ENCODE results near the gene ELP5. TPM values are rescaled to one million over a fixed set of nuclear protein-coding genes. Genes with fewer than 3 reads are reported as not detected.

Gene ELP5
- polyA plus RNA-seq, 4 donors, result 43.7 to 61.9 (median 50.9) TPM

DNA sequence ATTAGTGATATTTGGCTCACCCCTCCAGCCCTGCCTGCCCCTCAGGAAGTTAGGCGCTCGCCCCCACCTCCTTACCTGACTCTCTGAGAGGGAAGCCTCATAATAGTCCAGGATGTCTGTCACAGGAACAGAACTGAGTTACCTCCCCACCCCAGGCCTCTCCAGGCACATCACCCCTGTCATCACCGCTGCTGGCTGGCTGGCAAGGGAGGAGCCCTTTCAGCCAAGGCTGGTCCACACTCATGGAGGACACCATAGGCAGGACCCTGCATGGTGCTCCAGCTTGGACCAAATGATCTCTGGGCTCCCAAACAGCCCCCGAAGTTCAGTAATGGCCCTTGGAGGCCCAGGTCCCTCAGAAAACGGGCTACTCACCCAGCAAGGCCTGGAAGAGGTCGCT, 33.8 kb upstream of the ELP5 start:
- DNase-seq (ENCODE audit: low read depth in 4 of 4, low spot score in 2 of 4), result no peak

DNA sequence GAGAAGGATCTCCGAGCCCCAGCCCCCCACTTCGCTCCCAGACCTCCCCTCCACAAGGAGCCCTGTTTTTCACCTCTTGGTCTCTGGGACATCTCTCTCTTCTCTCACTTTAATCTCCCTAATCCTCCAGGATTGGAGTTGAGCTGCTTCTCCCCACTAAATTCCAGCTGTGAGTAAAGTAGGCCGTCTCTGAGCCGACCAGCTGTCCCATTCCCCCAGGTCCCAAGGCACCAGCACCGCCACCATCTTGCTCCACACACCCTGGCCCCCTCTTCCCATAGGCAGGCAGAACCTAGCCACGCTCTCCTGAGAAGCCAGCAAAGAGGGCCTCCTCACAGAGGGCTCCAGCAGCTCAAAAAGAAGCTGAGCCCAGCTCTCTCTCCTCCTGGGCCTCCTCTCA, 33.3 kb upstream of the ELP5 start:
- no peak for DNase-seq (ENCODE audit: low read depth in 4 of 4, low spot score in 2 of 4)

GRCh38 chr17:7219229-7219811, 32.7 kb upstream of the ELP5 start:
- DNase-seq (ENCODE audit: low read depth in 4 of 4, low spot score in 2 of 4), result no peak

DNA sequence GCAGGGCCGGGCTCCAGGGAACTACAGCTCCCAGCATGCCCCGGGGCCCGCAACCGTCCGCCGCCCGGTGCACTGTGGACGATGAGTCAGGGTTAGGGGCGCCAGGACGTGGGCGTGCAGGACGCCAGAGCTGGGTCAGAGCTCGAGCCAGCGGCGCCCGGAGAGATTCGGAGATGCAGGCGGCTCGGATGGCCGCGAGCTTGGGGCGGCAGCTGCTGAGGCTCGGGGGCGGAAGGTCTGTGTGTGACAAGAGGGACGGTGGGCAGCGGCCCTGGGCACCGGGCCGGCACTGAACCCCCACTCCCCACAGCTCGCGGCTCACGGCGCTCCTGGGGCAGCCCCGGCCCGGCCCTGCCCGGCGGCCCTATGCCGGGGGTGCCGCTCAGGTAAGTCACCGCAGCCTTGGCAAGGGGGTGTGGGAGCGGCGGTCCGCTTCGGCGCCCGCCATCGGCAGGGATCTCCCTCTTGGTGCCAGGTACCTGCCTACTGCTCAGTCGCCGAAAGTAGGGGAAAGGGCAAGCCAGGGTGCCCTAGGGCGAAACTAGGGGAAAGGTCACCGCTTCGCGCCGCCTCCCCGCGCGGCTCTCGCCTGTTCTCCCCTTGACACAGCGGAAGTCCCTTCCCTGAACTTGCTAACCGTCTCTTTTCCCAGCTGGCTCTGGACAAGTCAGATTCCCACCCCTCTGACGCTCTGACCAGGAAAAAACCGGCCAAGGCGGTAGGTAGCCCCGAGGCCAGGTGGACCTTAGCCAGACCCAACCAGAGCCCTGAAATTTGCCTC, 32.0 kb upstream of the ELP5 start, which contains the start of the genes ACADVL and DLG4:
Gene ACADVL (plus strand): TSS at position 127 of the 781 bp plus-strand sequence. CDS start 47 bp downstream, at position 174.
Gene DLG4 (minus strand): TSS at position 25 of the 781 bp plus-strand sequence.
- DNase-seq (ENCODE audit: low read depth in 4 of 4, low spot score in 2 of 4), result no peak

GRCh38 chr17:7220593-7221277, 31.3 kb upstream of the ELP5 start:
- DNase-seq (ENCODE audit: low read depth in 4 of 4, low spot score in 2 of 4), result no peak

DNA sequence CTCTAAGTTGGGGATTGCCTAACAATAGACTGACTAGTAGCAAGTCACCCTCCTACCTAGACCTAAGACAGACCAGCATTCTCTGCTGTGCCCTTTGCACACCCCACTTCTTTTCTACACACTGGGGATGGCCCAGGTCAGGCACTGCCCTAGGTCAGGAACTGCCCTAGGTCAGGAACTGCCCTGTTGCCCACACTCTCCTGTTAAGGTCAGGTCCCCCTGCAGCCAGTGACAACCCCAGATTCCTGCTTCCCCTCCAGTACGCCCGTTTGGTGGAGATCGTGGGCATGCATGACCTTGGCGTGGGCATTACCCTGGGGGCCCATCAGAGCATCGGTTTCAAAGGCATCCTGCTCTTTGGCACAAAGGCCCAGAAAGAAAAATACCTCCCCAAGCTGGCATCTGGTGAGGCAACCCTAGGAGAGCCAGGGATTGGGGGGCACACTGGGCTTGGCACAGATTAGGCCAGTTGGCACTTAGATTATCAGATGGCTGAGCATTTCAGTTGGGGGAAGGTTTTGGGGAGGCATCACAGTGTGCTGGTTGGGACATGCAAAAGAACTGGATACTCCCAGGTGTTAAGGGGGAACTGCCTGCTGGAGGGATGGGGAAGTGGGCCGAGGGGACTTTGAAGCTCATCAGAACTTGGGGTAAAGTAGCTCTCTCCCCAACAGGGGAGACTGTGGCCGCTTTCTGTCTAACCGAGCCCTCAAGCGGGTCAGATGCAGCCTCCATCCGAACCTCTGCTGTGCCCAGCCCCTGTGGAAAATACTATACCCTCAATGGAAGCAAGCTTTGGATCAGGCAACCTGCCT, 30.5 kb upstream of the ELP5 start:
- DNase-seq (ENCODE audit: low read depth in 4 of 4, low spot score in 2 of 4), result no peak

- no peak for DNase-seq (ENCODE audit: low read depth in 4 of 4, low spot score in 2 of 4)
These were observed 29.7 kb upstream of the ELP5 start for GRCh38 chr17:7222093-7222971.

- no peak for DNase-seq (ENCODE audit: low read depth in 4 of 4, low spot score in 2 of 4)
These were observed 29.1 kb upstream of the ELP5 start for GRCh38 chr17:7222972-7223292.

GRCh38 chr17:7223375-7223774, 28.6 kb upstream of the ELP5 start:
- DNase-seq (ENCODE audit: low read depth in 4 of 4, low spot score in 2 of 4), result no peak

GRCh38 chr17:7224110-7224509, 27.9 kb upstream of the ELP5 start:
- no peak for DNase-seq (ENCODE audit: low read depth in 4 of 4, low spot score in 2 of 4)

DNA sequence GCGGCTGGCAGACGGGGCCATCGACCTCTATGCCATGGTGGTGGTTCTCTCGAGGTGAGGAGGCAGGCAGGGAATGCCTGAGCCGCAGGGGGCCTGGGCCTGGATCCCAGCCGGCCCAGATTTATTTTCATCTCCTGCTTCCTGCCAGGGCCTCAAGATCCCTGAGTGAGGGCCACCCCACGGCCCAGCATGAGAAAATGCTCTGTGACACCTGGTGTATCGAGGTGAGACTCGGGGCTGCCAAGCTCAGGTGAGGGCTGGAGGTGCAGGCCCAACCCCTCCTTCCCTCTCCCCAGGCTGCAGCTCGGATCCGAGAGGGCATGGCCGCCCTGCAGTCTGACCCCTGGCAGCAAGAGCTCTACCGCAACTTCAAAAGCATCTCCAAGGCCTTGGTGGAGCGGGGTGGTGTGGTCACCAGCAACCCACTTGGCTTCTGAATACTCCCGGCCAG, 27.3 kb upstream of the ELP5 start:
- no peak for DNase-seq (ENCODE audit: low read depth in 4 of 4, low spot score in 2 of 4)

DNA sequence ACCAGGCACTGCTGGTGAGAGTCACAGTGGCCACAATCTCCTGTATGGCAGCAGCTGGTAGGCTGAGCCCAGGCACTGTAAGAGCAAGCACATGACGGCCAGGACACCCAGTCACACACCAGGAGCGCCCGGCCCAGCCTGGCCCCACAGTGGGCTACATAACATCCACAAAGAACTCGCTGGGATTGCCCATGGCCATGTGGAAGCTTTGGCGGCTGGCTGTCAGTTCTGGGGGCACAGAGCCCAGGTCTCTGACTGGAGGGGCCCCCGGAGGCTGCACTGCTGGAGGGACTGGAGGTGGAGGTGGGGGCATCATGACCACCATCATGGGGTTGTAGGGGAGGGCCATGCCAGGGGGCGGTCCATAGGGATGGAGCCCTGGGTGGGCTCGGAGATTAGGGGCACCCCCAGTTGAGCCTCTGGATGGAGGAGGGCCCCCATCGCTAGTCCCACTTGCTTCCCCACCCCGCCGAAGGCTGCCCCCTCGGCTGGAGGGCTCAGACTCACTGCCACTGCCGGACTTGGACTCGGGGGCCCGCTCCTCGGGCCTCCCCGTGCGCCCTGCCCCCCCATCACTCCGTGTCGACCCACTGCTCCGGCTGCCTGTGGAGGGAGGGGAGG, 26.2 kb upstream of the ELP5 start:
- no peak for DNase-seq (ENCODE audit: low read depth in 4 of 4, low spot score in 2 of 4)

- no peak for DNase-seq (ENCODE audit: low read depth in 4 of 4, low spot score in 2 of 4)
These were observed 25.0 kb upstream of the ELP5 start for GRCh38 chr17:7226721-7227710.

- DNase-seq (ENCODE audit: low read depth in 4 of 4, low spot score in 2 of 4), result no peak
These were observed 23.1 kb upstream of the ELP5 start for GRCh38 chr17:7228920-7229319.

DNA sequence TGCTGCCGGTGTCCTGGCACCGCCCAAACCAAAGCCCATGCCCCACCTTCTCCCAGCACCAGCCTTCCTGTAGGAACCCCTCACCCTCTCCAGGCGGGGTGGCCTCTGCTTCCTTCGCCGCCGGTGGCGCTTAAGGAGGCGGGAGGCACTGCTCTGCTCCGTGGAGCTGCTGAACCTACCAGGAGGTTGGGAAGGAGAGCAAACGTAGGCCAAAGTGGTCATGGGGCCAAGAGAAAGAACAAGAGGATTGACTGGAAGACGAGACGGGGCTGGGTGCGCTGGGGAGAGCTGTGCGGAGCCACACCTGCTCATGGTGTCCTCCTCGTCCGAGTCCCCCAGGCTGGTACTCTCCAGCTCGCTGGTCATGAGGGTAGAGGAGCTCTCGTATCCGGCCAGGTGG, 22.5 kb upstream of the ELP5 start:
- no peak for DNase-seq (ENCODE audit: low read depth in 4 of 4, low spot score in 2 of 4)

GRCh38 chr17:7232114-7232513, 19.9 kb upstream of the ELP5 start:
- no peak for DNase-seq (ENCODE audit: low read depth in 4 of 4, low spot score in 2 of 4)

DNA sequence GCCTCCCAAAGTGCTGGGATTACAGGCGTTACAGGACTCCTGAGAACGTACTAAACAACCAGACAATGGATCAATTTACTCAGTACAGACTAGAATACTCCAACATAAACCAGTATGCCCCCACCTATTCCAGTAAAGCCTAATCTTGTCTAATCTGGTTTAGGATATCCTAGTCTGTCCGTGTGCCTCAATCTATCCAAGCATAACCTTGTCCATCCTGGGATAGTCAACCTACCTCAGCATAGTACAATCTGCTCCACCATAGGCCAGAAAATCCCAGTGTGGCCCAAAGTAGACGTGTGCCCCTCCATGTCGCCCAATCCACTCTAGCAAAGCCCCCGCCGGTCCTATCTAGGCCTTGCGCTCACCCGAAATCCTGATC, 18.3 kb upstream of the ELP5 start:
- no peak for DNase-seq (ENCODE audit: low read depth in 4 of 4, low spot score in 2 of 4)
